Mesenchymal stem cell (in vitro differentiated cells and primary cell): ENCODE data around the gene PPP1R12A.

Experiments
- DNase-seq: peaks from one replicate; pipeline ENCODE4 v3.0.0-alpha.2; 2013
- H2AFZ ChIP-seq: one replicate; pipeline ENCODE4 v1.6.1; 2013; ENCODE audit warnings: low read depth, mild to moderate bottlenecking, control low read depth, inconsistent platforms, low read length, moderate library complexity
- H2AK5ac ChIP-seq: 2 replicates; pipeline ENCODE4 v1.6.1; 2013; ENCODE audit warnings: low read length, moderate library complexity, mild to moderate bottlenecking, inconsistent platforms; ENCODE audit not compliant: severe bottlenecking
- H2BK120ac ChIP-seq: one replicate; pipeline ENCODE4 v1.6.1; 2013; ENCODE audit warnings: low read depth, mild to moderate bottlenecking, inconsistent platforms, low read length, moderate library complexity
- H2BK12ac ChIP-seq, 2 experiments: one replicate each; pipeline ENCODE4 v1.6.1; 2013; ENCODE audit warnings: inconsistent platforms in 2 of 2, low read length in 2 of 2, mild to moderate bottlenecking in 2 of 2, moderate library complexity in 2 of 2, control low read depth in 1 of 2
- H2BK15ac ChIP-seq: one replicate; pipeline ENCODE4 v1.6.1; 2013; ENCODE audit warnings: mild to moderate bottlenecking, low read depth, inconsistent platforms; ENCODE audit not compliant: poor library complexity, severe bottlenecking
- H2BK5ac ChIP-seq: 2 replicates; pipeline ENCODE4 v1.6.1; 2013; ENCODE audit warnings: low read depth, mild to moderate bottlenecking, low read length, control low read depth, inconsistent platforms; ENCODE audit not compliant: poor library complexity, severe bottlenecking
- H3K14ac ChIP-seq, 2 experiments: one replicate each; pipeline ENCODE4 v1.6.1; 2013; ENCODE audit warnings: inconsistent platforms in 2 of 2, low read length in 2 of 2, control low read depth in 1 of 2, mild to moderate bottlenecking in 1 of 2, moderate library complexity in 1 of 2
- H3K18ac ChIP-seq, 2 experiments: one replicate each; pipeline ENCODE4 v1.6.1; 2013; ENCODE audit warnings: inconsistent platforms in 2 of 2, low read length in 2 of 2, control low read depth in 1 of 2, low read depth in 1 of 2, mild to moderate bottlenecking in 1 of 2
- H3K23ac ChIP-seq, 2 experiments: one replicate each; pipeline ENCODE4 v1.6.1; 2013; ENCODE audit warnings: inconsistent platforms in 2 of 2, low read length in 2 of 2, mild to moderate bottlenecking in 2 of 2, moderate library complexity in 2 of 2, control low read depth in 1 of 2
- H3K27ac ChIP-seq: 2 replicates; pipeline ENCODE4 v1.5.1; 2013; ENCODE audit warnings: mild to moderate bottlenecking, moderate library complexity, low read length, control low read depth, inconsistent platforms; ENCODE audit not compliant: poor library complexity, severe bottlenecking
- H3K27me3 ChIP-seq, 2 experiments: 2 replicates each; pipeline versions ENCODE4 v1.6.1 to v1.7.0; 2013; ENCODE audit warnings: low read length in 2 of 2, mild to moderate bottlenecking in 2 of 2, moderate library complexity in 2 of 2, control low read depth in 1 of 2, inconsistent platforms in 1 of 2; ENCODE audit not compliant: control insufficient read depth in 1 of 2, insufficient read depth in 1 of 2
- H3K36me3 ChIP-seq, 2 experiments: 2 replicates each; pipeline versions ENCODE4 v1.6.1 to v1.7.0; 2013; ENCODE audit warnings: low read length in 2 of 2, control low read depth in 1 of 2, inconsistent platforms in 1 of 2, low read depth in 1 of 2, mild to moderate bottlenecking in 1 of 2; ENCODE audit not compliant: insufficient read depth in 2 of 2, control insufficient read depth in 1 of 2
- H3K4ac ChIP-seq, 2 experiments: one replicate each; pipeline ENCODE4 v1.6.1; 2013; ENCODE audit warnings: inconsistent platforms in 2 of 2, low read length in 2 of 2, mild to moderate bottlenecking in 2 of 2, moderate library complexity in 2 of 2, control low read depth in 1 of 2, low read depth in 1 of 2
- H3K4me1 ChIP-seq: 2 replicates; pipeline ENCODE4 v1.6.1; 2013; ENCODE audit warnings: low read depth, low read length, control low read depth; ENCODE audit not compliant: control insufficient read depth, insufficient read depth
- H3K4me2 ChIP-seq: 2 replicates; pipeline ENCODE4 v1.6.1; 2013; ENCODE audit warnings: low read length, mild to moderate bottlenecking, inconsistent platforms; ENCODE audit not compliant: poor library complexity, severe bottlenecking
- H3K4me3 ChIP-seq, 2 experiments: 2 replicates each; pipeline versions ENCODE4 v1.5.1 to v1.7.0; 2013; ENCODE audit warnings: low read length in 2 of 2, mild to moderate bottlenecking in 2 of 2, control low read depth in 1 of 2, low read depth in 1 of 2; ENCODE audit not compliant: insufficient read depth in 1 of 2
- H3K79me1 ChIP-seq: replicated peaks from 2 replicates; pipeline ENCODE4 v1.6.1; 2013; ENCODE audit warnings: mild to moderate bottlenecking, control low read depth, low read length, inconsistent platforms; ENCODE audit not compliant: poor library complexity, severe bottlenecking
- H3K9ac ChIP-seq: 2 replicates; pipeline ENCODE4 v1.7.0; 2013; ENCODE audit warnings: mild to moderate bottlenecking, low read length, moderate library complexity
- H3K9me3 ChIP-seq: 2 replicates; pipeline ENCODE4 v1.7.0; 2013; ENCODE audit warnings: mild to moderate bottlenecking, low read length; ENCODE audit not compliant: control insufficient read depth
- H4K8ac ChIP-seq: one replicate; pipeline ENCODE4 v1.6.1; 2013; ENCODE audit warnings: inconsistent platforms, mild to moderate bottlenecking, low read length, moderate library complexity
- H4K91ac ChIP-seq: one replicate; pipeline ENCODE4 v1.6.1; 2013; ENCODE audit warnings: mild to moderate bottlenecking, low read length, inconsistent platforms
- WGBS: methylation state at CpG from one replicate; pipeline ENCODE4 v1.1.7; 2013; ENCODE audit warnings: mixed read lengths; 5-methylcytosine and 5-hydroxymethylcytosine counted together

Gene PPP1R12A

DNA sequence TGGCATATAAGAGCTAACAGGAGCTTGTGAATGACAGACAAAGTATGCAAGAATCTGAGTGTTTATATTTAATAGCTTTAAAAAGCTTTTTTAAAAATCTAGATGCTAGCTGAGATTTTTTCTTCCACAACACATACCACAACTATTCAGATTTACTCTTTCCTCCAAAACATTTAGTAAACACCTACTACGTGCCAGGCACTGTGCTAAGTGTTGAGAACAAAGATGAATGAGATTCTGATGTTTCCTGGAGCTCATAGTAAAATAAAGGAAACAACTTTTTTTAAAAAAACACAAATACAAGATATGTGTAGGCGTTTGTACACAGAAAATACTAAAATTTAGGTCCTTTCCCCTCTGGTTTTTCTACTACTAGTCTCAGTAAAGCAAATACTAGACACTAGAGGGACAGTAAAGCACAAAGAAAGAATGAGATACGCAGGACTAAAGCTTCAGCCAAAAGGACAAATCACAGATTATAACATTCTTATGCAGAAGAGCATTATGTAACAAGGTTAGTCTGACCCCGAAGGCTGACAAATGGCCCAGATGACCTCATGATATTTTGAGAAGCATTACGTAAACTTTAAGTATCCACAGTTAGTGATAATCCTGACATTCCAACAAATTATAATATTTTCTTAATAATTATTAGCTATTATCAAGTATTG, 165.6 kb downstream of the PPP1R12A start:
- Histone ChIP-seq H3K9me3 (no peaks in the 10 kb centered on the region), H3K14ac (no peak overlapping the region), H3K27me3 (no peaks in the 10 kb centered on the region), H2BK120ac (no peak overlapping the region), H3K9ac (no peak overlapping the region), H4K8ac (no peak overlapping the region), H2BK15ac (no peak overlapping the region), H2AK5ac (no peak overlapping the region), H3K27ac (no peak overlapping the region), H3K18ac (no peak overlapping the region), H3K36me3 (peaks cover 0 to 16% of the 10 kb centered on the region in 2 experiments), H3K4me2 (no peak overlapping the region), H3K23ac (no peak overlapping the region), H3K4ac (no peak overlapping the region), H2BK5ac (no peak overlapping the region), H2BK12ac (no peak overlapping the region), H3K4me1 (no peaks in the 10 kb centered on the region), H3K79me1 (no peaks in the 10 kb centered on the region), H3K4me3 (no peak overlapping the region), H2AFZ (no peak overlapping the region), H4K91ac (no peak overlapping the region)
- DNase-seq, result no peak
- WGBS, result 100% methylated on average over 1 of the region's 5 CpGs

DNA sequence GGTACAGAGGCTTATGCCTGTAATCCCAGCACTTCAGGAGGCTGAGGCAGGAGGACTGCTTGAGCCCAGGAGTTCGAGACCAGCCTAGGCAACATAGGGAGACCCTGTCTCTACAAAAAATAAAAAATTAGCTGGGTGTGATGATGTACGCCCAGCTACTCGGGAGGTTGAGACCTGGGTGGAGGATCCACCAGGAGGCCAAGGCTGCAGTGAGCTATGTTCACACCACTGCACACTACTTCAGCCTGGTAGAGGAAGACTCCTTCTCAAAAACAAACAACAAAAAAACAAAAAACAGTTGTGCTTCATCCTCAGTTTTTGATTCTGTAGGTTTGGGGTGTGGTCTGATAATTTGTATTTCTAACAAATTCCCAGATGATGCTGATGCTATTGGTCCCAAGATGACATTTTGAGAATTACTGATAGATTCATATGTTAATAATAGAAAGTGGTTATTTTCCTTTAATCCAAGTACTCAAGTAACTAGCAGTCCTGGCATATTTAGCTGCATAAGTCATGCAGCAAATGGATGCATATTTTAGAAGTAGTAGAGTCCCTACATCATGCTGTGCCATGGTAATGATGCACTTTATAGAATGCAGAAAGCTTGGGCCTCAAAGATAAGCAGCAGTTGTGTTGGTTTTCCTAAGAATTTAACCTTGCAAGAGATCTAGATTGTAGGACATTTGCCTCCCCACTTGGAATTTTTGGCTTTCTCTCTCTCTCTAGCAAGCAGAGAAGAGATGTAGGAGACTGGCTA, 168.0 kb downstream of the PPP1R12A start:
- WGBS, result 100% methylated on average over 3 of the region's 3 CpGs
- H3K23ac ChIP-seq, result no peak overlapping the region
- no peaks in the 10 kb centered on the region for H3K27me3 ChIP-seq

DNA sequence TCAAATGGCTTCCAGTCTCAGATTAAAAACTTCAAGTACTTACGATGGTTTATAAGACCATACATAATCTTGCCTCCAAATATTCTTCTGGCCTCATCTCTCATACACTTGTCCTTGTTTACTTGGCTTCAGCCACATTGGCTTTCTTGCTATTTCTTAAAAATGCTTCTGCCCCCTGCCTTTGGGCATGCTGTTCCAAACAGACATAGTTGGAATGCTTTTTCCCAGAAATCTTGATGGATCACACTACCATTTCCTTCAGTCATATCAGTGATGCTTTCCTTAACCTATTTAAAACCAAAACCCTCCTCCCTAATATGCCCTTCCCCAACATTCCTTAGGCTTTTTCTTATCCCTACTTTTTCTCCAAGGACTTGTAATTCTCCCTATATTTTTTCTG, 169.7 kb downstream of the PPP1R12A start:
- Histone ChIP-seq H2BK120ac (no peak overlapping the region), H2BK15ac (no peak overlapping the region), H2AFZ (no peak overlapping the region), H3K14ac (no peak overlapping the region), H3K4me3 (no peak overlapping the region), H3K9me3 (no peaks in the 10 kb centered on the region), H3K36me3 (no peaks in the 10 kb centered on the region), H2BK12ac (no peak overlapping the region), H4K91ac (no peak overlapping the region), H3K9ac (no peak overlapping the region), H3K18ac (no peak overlapping the region), H3K79me1 (no peaks in the 10 kb centered on the region), H3K27me3 (no peaks in the 10 kb centered on the region), H2AK5ac (no peak overlapping the region), H3K4me2 (no peak overlapping the region), H3K27ac (no peak overlapping the region), H3K4ac (no peak overlapping the region), H3K4me1 (no peaks in the 10 kb centered on the region), H4K8ac (no peak overlapping the region), H3K23ac (no peak overlapping the region), H2BK5ac (no peak overlapping the region)
- no peak for DNase-seq
- 96% methylated on average over 1 of the region's 1 CpG for WGBS

More for the DNA sequence above, 168.0 kb downstream of the PPP1R12A start:
- H3K18ac ChIP-seq, result no peak overlapping the region
- H2BK120ac ChIP-seq, result no peak overlapping the region
- no peak overlapping the region for H2AK5ac ChIP-seq
- no peak overlapping the region for H2BK5ac ChIP-seq
- H3K36me3 ChIP-seq, result peaks cover 0 to 6% of the 10 kb centered on the region in 2 experiments
- no peak overlapping the region for H3K4me3 ChIP-seq
- no peak overlapping the region for H3K27ac ChIP-seq
- H4K91ac ChIP-seq, result no peak overlapping the region
- no peak overlapping the region for H2BK12ac ChIP-seq
- no peaks in the 10 kb centered on the region for H3K9me3 ChIP-seq
- H3K4me1 ChIP-seq, result no peaks in the 10 kb centered on the region
- no peak overlapping the region for H4K8ac ChIP-seq
- H3K9ac ChIP-seq, result no peak overlapping the region
- DNase-seq, result peak; percentile 8
- no peak overlapping the region for H2AFZ ChIP-seq
- no peak overlapping the region for H2BK15ac ChIP-seq
- H3K4me2 ChIP-seq, result no peak overlapping the region
- no peak overlapping the region for H3K4ac ChIP-seq
- no peaks in the 10 kb centered on the region for H3K79me1 ChIP-seq
- no peak overlapping the region for H3K14ac ChIP-seq

DNA sequence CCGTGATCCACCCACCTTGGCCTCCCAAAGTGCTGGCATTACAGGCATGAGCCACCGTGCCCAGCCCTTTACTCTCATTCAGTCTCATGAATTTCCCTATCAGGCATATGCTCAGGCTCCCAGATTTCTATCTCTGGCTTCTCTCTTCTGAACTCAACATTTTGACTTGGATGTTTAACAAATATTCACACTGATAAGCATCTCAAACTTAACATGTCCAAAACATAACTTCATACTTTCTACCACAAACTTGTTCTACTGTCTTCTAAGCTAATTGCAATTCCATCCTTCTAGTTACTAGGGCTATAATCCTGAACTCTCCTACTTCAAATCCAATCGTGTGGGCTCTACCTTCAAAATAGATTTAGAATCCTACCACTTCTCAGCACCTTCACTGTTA, 170.3 kb downstream of the PPP1R12A start:
- no peak overlapping the region for H3K23ac ChIP-seq
- no peak overlapping the region for H3K27ac ChIP-seq

More for the DNA sequence above, 170.3 kb downstream of the PPP1R12A start:
- H3K4me2 ChIP-seq, result no peak overlapping the region
- no peak overlapping the region for H2AFZ ChIP-seq
- H3K36me3 ChIP-seq, result no peaks in the 10 kb centered on the region
- H3K14ac ChIP-seq, result no peak overlapping the region
- no peak overlapping the region for H2AK5ac ChIP-seq
- no peak overlapping the region for H2BK5ac ChIP-seq
- H4K8ac ChIP-seq, result no peak overlapping the region
- H2BK120ac ChIP-seq, result no peak overlapping the region
- no peak overlapping the region for H3K4me3 ChIP-seq
- H3K9ac ChIP-seq, result no peak overlapping the region
- no peaks in the 10 kb centered on the region for H3K27me3 ChIP-seq
- no peak overlapping the region for H2BK15ac ChIP-seq
- no peak overlapping the region for H3K4ac ChIP-seq
- H3K9me3 ChIP-seq, result no peaks in the 10 kb centered on the region
- no peak overlapping the region for H3K18ac ChIP-seq
- DNase-seq, result no peak
- no peak overlapping the region for H4K91ac ChIP-seq
- H3K4me1 ChIP-seq, result no peaks in the 10 kb centered on the region
- WGBS, result 95% methylated on average over 3 of the region's 3 CpGs
- no peaks in the 10 kb centered on the region for H3K79me1 ChIP-seq
- no peak overlapping the region for H2BK12ac ChIP-seq
